ENCODE results near the gene DUXA. TPM values are rescaled to one million over a fixed set of nuclear protein-coding genes. Genes with fewer than 3 reads are reported as not detected.
"Not testable (repeated sequence)": the region's sequence is repeated elsewhere in the genome, so short reads cannot be mapped to it uniquely, and the experiment has no call there.

The DUXA gene
- total RNA-seq, 2 experiments from 2014 or later = not detected

- CTCF ChIA-PET (ENCODE audit: unreplicated experiment) = no interaction called here
- no TSS peak for BruUV-seq (replicated peaks)
- POLR2A ChIA-PET = no interaction called here
Measured at GRCh38 chr19:57152921-57153320, 14.4 kb downstream of the DUXA start.

GRCh38 chr19:57141699-57142098, 25.6 kb downstream of the DUXA start:
- Histone ChIP-seq H3K4me3 (ENCODE audit: low read depth, low read length, poor library complexity, severe bottlenecking) (no peak overlapping the region), H3K4me1 (ENCODE audit: insufficient read depth, low read length, poor library complexity, severe bottlenecking) (no peaks in the 10 kb centered on the region), H4K20me1 (ENCODE audit: insufficient read depth, low read length) (no peaks in the 10 kb centered on the region), H3K4me2 (ENCODE audit: low read length) (no peak overlapping the region), H3K9me3 (ENCODE audit: low read length) (no peaks in the 10 kb centered on the region), H3K9me2 (ENCODE audit: insufficient read depth, low read length) (no peaks in the 10 kb centered on the region), H3K27ac (ENCODE audit: low read depth, low read length, poor library complexity, severe bottlenecking) (no peak overlapping the region), H3K36me3 (ENCODE audit: insufficient read depth, low read length) (no peaks in the 10 kb centered on the region), H2AFZ (ENCODE audit: low read length) (no peak overlapping the region), H3K79me2 (ENCODE audit: insufficient read depth, low read depth, low read length) (no peaks in the 10 kb centered on the region)
- POLR2A ChIA-PET = no interaction called here
- TF ChIP-seq EZH2phosphoT487 (IDR thresholded peaks at IDR 0.05; ENCODE audit: borderline replicate concordance, low read depth, low read length) (no peak), CTCF (conservative IDR thresholded peaks at IDR 0.05; ENCODE audit: low read length) (no peak)
- no peak for DNase-seq (ENCODE audit: low spot score)
- no TSS peak for BruUV-seq (replicated peaks)
- intact Hi-C loops (cut with micrococcal nuclease; ENCODE audit: unreplicated experiment) = no loop called here
- CTCF ChIA-PET (ENCODE audit: unreplicated experiment) = no interaction called here

More at GRCh38 chr19:57152921-57153320, 14.4 kb downstream of the DUXA start:
- no peaks in the 10 kb centered on the region for H3K79me2 ChIP-seq (ENCODE audit: insufficient read depth, low read depth, low read length)
- DNase-seq (ENCODE audit: low spot score) = no peak
- H3K9me3 ChIP-seq (ENCODE audit: low read length) = no peaks in the 10 kb centered on the region
- no peaks in the 10 kb centered on the region for H3K4me1 ChIP-seq (ENCODE audit: insufficient read depth, low read length, poor library complexity, severe bottlenecking)
- H3K27ac ChIP-seq (ENCODE audit: low read depth, low read length, poor library complexity, severe bottlenecking) = no peak overlapping the region
- no peaks in the 10 kb centered on the region for H4K20me1 ChIP-seq (ENCODE audit: insufficient read depth, low read length)
- H3K9me2 ChIP-seq (ENCODE audit: insufficient read depth, low read length) = no peaks in the 10 kb centered on the region
- no peak for TF ChIP-seq EZH2phosphoT487 (IDR thresholded peaks at IDR 0.05; ENCODE audit: borderline replicate concordance, low read depth, low read length)
- no peak for TF ChIP-seq CTCF (conservative IDR thresholded peaks at IDR 0.05; ENCODE audit: low read length)
- H3K36me3 ChIP-seq (ENCODE audit: insufficient read depth, low read length) = no peaks in the 10 kb centered on the region
- H2AFZ ChIP-seq (ENCODE audit: low read length) = no peak overlapping the region
- no peak overlapping the region for H3K4me2 ChIP-seq (ENCODE audit: low read length)
- intact Hi-C loops (cut with micrococcal nuclease; ENCODE audit: unreplicated experiment) = no loop called here
- H3K4me3 ChIP-seq (ENCODE audit: low read depth, low read length, poor library complexity, severe bottlenecking) = no peak overlapping the region

GRCh38 chr19:57135797-57136196, 31.5 kb downstream of the DUXA start:
- intact Hi-C loops (cut with micrococcal nuclease; ENCODE audit: unreplicated experiment) = no loop called here
- CTCF ChIA-PET (ENCODE audit: unreplicated experiment) = no interaction called here
- Histone ChIP-seq H4K20me1 (ENCODE audit: insufficient read depth, low read length) (no peaks in the 10 kb centered on the region), H3K36me3 (ENCODE audit: insufficient read depth, low read length) (no peaks in the 10 kb centered on the region), H3K4me2 (ENCODE audit: low read length) (no peak overlapping the region), H3K4me3 (ENCODE audit: low read depth, low read length, poor library complexity, severe bottlenecking) (no peak overlapping the region), H3K4me1 (ENCODE audit: insufficient read depth, low read length, poor library complexity, severe bottlenecking) (no peaks in the 10 kb centered on the region), H3K27ac (ENCODE audit: low read depth, low read length, poor library complexity, severe bottlenecking) (no peak overlapping the region), H3K9me3 (ENCODE audit: low read length) (no peaks in the 10 kb centered on the region), H2AFZ (ENCODE audit: low read length) (no peak overlapping the region), H3K79me2 (ENCODE audit: insufficient read depth, low read depth, low read length) (no peaks in the 10 kb centered on the region), H3K9me2 (ENCODE audit: insufficient read depth, low read length) (no peaks in the 10 kb centered on the region)
- no TSS peak for BruUV-seq (replicated peaks)
- no peak for TF ChIP-seq CTCF (conservative IDR thresholded peaks at IDR 0.05; ENCODE audit: low read length)
- POLR2A ChIA-PET = no interaction called here
- DNase-seq (ENCODE audit: low spot score) = no peak

GRCh38 chr19:57127403-57127802, 39.9 kb downstream of the DUXA start:
- H4K20me1 ChIP-seq (ENCODE audit: insufficient read depth, low read length); BruUV-seq (replicated peaks); H3K9me3 ChIP-seq (ENCODE audit: low read length); CTCF ChIA-PET (ENCODE audit: unreplicated experiment); H3K27ac ChIP-seq (ENCODE audit: low read depth, low read length, poor library complexity, severe bottlenecking); POLR2A ChIA-PET; H3K4me2 ChIP-seq (ENCODE audit: low read length); H3K9me2 ChIP-seq (ENCODE audit: insufficient read depth, low read length); H3K4me3 ChIP-seq (ENCODE audit: low read depth, low read length, poor library complexity, severe bottlenecking); H2AFZ ChIP-seq (ENCODE audit: low read length); H3K36me3 ChIP-seq (ENCODE audit: insufficient read depth, low read length); H3K79me2 ChIP-seq (ENCODE audit: insufficient read depth, low read depth, low read length); intact Hi-C loops (cut with micrococcal nuclease; ENCODE audit: unreplicated experiment); DNase-seq (ENCODE audit: low spot score); H3K4me1 ChIP-seq (ENCODE audit: insufficient read depth, low read length, poor library complexity, severe bottlenecking): not testable (repeated sequence)
